Astrocyte of the spinal cord (primary cell): ENCODE measurements around the gene KCNIP2.

Experiments used
- DNase-seq: peaks from one replicate; pipeline ENCODE4 v3.0.0; 2011; ENCODE audit warnings: low read depth, low spot score
- H3K4me3 ChIP-seq: 2 replicates; pipeline ENCODE4 v1.5.1; 2011; ENCODE audit warnings: low read depth, mild to moderate bottlenecking, low read length, moderate library complexity
- CTCF ChIP-seq: IDR thresholded peaks from 2 replicates; pipeline ENCODE4 v1.5.1; 2012; ENCODE audit warnings: low read depth, mild to moderate bottlenecking, low read length, inconsistent platforms
- in situ Hi-C: cut with HindIII; loops from 2 replicates; pipeline ENCODE4 v1.10.0; 2017; ENCODE audit warnings: low sequenced_read_pairs

KCNIP2 gene

GRCh38 chr10:101785801-101786200 is 57.8 kb downstream of the KCNIP2 start:
- DNase-seq = no peak
- no peak overlapping the region for H3K4me3 ChIP-seq
- in situ Hi-C loops = no loop called here
- no peak for TF ChIP-seq CTCF

- no peak for TF ChIP-seq CTCF
- in situ Hi-C loops = no loop called here
Measured at GRCh38 chr10:101784558-101784957, 59.0 kb downstream of the KCNIP2 start.

GRCh38 chr10:101783736-101784118 is 59.9 kb downstream of the KCNIP2 start:
- DNase-seq = no peak
- TF ChIP-seq CTCF = no peak
- in situ Hi-C loops = no loop called here
- peak overlapping the region; percentile 85 for H3K4me3 ChIP-seq

More at GRCh38 chr10:101784558-101784957, 59.0 kb downstream of the KCNIP2 start:
- no peak for DNase-seq
- H3K4me3 ChIP-seq = no peak overlapping the region

- in situ Hi-C loops = no loop called here
- no peak for TF ChIP-seq CTCF
Measured at GRCh38 chr10:101782811-101783735, 60.5 kb downstream of the KCNIP2 start, which contains the start of gene NPM3. NPM3 (minus strand) TSS chr10:101783446; CDS start chr10:101783390, 56 bp downstream.

GRCh38 chr10:101781984-101782810 is 61.4 kb downstream of the KCNIP2 start:
- in situ Hi-C loops = no loop called here
- peak overlapping the region; percentile 85 for H3K4me3 ChIP-seq
- TF ChIP-seq CTCF = no peak
- DNase-seq = no peak

More at GRCh38 chr10:101782811-101783735, 60.5 kb downstream of the KCNIP2 start, which contains the start of gene NPM3:
- DNase-seq = peak; percentile 81
- H3K4me3 ChIP-seq = peak within 1 kb of the TSS; percentile 85

GRCh38 chr10:101781655-101781983 is 62.0 kb downstream of the KCNIP2 start:
- no peak for TF ChIP-seq CTCF
- no peak for DNase-seq
- H3K4me3 ChIP-seq = no peak overlapping the region
- in situ Hi-C loops = no loop called here
